NCI-H524 treated with DMSO at 0.1 percent for 48 hours (cell line): ENCODE data around the gene HLA-DPB1.

ENCODE experiments used
- DNase-seq: peaks from one replicate; lab custom pipeline; 2025; lab: John Stamatoyannopoulos, UW

Gene HLA-DPB1

DNA sequence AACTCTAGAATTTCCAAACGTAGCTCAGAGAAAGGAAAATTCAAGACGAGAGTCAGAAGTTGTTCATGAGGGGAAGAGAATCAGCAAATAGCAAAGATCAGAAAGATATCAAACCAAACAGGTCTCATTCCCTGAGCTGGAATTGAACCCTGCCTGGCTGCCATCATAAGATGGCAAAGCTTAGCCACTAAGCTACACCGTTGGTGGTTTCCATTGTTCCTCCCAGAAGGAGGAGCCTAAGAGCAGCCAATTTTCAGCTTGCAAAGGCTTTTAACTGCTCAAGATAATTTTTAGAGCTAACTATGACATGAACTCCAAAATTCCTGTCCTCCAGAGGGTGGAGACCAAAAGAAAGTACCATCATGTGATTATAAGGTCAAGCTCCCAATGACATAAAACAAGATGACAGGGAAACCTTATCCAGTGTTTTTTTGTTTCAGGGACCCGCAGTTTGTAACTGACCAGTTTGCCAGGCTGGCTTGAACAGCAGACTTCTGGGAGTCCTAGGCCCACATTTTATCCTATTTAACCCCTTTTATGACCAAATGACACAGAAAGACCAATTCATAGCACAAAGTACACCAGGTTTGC is 60.6 kb downstream of the HLA-DPB1 start:
- DNase-seq, result no peak
